ENCODE results near the gene HOXC10.

HOXC10 gene

GRCh38 chr12:53980104-53980801, 4.7 kb upstream of the HOXC10 start:
- TF ChIP-seq, protein P1, sequence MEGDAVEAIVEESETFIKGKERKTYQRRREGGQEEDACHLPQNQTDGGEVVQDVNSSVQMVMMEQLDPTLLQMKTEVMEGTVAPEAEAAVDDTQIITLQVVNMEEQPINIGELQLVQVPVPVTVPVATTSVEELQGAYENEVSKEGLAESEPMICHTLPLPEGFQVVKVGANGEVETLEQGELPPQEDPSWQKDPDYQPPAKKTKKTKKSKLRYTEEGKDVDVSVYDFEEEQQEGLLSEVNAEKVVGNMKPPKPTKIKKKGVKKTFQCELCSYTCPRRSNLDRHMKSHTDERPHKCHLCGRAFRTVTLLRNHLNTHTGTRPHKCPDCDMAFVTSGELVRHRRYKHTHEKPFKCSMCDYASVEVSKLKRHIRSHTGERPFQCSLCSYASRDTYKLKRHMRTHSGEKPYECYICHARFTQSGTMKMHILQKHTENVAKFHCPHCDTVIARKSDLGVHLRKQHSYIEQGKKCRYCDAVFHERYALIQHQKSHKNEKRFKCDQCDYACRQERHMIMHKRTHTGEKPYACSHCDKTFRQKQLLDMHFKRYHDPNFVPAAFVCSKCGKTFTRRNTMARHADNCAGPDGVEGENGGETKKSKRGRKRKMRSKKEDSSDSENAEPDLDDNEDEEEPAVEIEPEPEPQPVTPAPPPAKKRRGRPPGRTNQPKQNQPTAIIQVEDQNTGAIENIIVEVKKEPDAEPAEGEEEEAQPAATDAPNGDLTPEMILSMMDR (IDR thresholded peaks at IDR 0.05; ENCODE audit: insufficient read depth, low read length, missing control alignments), result no peak
- CTCF ChIA-PET, result interaction anchor here (1.2 to 3.6 kb wide), 13 partner anchors 9 to 238 kb away, joined by 4 to 23 read pairs (median 7); no protein-coding TSS in a partner anchor
- POLR2A ChIA-PET, result interaction anchor here (0.9 to 1.5 kb wide), 4 partner anchors 11 to 221 kb away, joined by 5 to 6 read pairs (median 5); no protein-coding TSS in a partner anchor
- peak overlapping the region; percentile 62 for H3K4me3 ChIP-seq (ENCODE audit: low read depth, low read length)
- no peak for DNase-seq (ENCODE audit: low read depth, low spot score)

GRCh38 chr12:53980802-53981496, 4.0 kb upstream of the HOXC10 start:
- no peak for DNase-seq (ENCODE audit: low read depth, low spot score)
- peak overlapping the region; percentile 62 for H3K4me3 ChIP-seq (ENCODE audit: low read depth, low read length)
- TF ChIP-seq, protein P1 (IDR thresholded peaks at IDR 0.05; ENCODE audit: insufficient read depth, low read length, missing control alignments), result no peak
- CTCF ChIA-PET, result interaction anchor here (0.6 to 3.6 kb wide), 15 partner anchors 9 to 238 kb away, joined by 3 to 23 read pairs (median 6); partner anchors contain the start of gene HOXC9
- POLR2A ChIA-PET, result interaction anchor here (0.9 to 1.5 kb wide), 6 partner anchors 9 to 220 kb away, joined by 4 to 11 read pairs (median 5); no protein-coding TSS in a partner anchor

DNA sequence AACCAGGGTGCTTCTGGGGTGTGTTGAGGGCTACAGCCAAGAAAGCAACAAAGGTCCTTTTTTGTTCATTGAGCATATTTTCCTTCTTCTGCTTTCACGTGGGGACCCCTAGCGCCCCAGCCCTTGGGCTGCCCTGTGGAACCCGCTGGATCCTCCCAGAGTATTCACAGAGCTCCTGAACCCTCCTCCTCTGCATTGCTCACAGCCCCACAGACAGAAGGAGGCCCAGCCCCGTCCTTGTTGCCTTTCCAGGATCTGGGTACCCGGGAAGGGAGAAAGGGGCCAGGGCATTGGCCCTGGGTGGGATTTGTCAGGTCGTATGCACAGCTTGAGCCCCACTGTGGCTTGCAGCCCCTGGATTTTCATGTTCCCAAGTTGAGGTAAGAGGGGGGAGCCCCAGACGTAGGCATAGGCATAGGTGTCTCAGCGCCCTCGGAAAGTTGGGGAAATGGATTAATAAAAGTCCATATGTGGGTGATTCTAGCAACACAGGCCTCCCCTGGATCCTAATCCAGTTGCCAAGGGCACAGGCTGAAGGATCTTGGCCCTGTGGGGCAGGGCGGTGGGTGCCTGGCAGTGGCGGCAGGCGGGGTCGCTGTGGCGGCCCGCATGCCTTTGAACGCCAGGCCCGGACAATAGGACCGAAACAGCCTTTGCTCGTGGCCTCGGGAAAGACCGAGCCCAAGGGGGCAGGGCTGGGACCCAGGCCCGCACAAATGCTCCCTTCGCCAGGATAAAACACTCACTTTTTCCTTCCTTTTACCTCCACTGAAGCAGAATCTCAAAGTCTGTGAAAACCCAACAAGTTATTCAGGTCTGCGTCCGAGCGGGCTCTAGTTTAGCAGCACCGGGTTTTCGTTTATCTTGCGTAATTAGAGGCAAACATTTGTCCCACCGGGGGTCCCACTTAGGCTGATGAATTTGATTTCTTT, 3.0 kb upstream of the HOXC10 start:
- H3K4me3 ChIP-seq (ENCODE audit: low read depth, low read length), result peak overlapping the region; percentile 62
- DNase-seq (ENCODE audit: low read depth, low spot score), result no peak
- TF ChIP-seq, protein P1 (IDR thresholded peaks at IDR 0.05; ENCODE audit: insufficient read depth, low read length, missing control alignments), result peak; percentile 18
- ChIA-PET CTCF (interaction anchor here (0.6 to 3.6 kb wide), 15 partner anchors 9 to 237 kb away, joined by 3 to 23 read pairs (median 4); partner anchors contain the start of gene HOXC9), POLR2A (interaction anchor here (0.5 to 1.5 kb wide), 5 partner anchors 9 to 36 kb away, joined by 3 to 11 read pairs (median 5); partner anchors contain the start of gene HOXC8)

DNA sequence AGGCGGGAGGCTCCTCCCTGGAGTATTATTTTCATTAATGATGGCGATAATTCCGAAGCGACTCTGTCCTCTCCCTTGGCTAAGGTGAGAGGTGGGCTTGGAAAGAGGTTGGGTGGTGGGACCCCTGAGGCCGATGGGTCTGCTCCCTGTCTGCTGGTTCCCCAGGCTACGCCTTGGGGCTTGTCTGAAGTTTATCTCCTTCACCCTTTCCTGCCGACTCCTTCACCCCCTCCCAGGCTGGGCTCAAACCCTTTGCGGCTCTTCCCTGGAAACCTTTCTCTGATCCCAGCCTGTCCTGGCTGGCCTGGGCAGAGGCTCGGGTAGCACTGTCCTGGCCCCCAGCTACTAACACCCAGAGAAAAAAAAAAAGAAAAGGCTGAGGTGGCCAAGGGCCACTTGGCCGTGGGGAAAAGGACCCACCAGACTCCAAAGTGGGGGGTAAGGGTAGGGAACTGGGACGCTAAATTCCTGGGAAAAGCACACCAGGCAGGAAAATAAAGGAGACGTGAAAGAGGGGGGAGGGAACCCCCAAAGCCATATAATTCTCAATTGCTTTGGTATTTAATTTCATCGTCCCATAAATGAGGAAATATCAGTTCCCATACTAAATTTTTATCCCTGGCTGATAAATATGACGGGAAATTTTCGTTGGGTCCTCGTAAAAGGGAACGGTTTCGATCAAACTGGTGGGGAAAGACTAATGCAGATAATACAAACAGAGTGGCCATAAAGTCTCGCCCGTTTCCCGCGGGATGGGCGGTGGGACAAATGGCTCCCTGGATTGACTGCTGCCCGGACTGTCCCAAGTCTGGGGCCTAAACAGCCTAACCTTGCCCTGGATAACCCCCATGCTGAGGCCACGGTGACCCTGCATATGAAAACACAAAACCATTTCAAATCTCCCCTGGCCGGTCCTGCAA, 2.0 kb upstream of the HOXC10 start:
- POLR2A ChIA-PET, result no interaction called here
- CTCF ChIA-PET, result interaction anchor here (0.7 to 3.3 kb wide), 6 partner anchors 10 to 236 kb away, joined by 3 to 19 read pairs (median 4); no protein-coding TSS in a partner anchor
- peak overlapping the region; percentile 62 for H3K4me3 ChIP-seq (ENCODE audit: low read depth, low read length)
- no peak for DNase-seq (ENCODE audit: low read depth, low spot score)
- TF ChIP-seq, protein P1 (IDR thresholded peaks at IDR 0.05; ENCODE audit: insufficient read depth, low read length, missing control alignments), result no peak

DNA sequence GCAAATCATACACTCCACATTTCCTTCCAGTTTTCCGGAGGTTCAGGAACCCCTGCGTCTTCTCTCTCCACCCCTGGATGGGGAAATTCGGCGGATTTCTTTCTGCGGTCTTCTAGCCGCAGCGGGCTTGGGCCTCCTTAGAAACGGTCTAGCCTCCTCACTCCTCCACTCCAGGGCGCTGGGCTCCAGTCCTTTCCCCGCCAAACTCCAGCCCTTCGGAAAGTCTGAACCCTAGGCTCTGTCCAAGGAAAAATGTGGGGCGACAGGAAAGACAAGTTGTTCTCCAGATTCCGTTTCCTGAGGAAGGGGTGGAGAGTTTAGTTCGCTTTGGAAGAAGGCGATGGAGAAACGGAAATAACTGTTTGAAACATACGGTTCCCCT, 1.4 kb upstream of the HOXC10 start:
- TF ChIP-seq, protein P1 (IDR thresholded peaks at IDR 0.05; ENCODE audit: insufficient read depth, low read length, missing control alignments), result no peak
- peak overlapping the region; percentile 62 for H3K4me3 ChIP-seq (ENCODE audit: low read depth, low read length)
- ChIA-PET POLR2A (no interaction called here), CTCF (interaction anchor here (2.4 to 5.8 kb wide), 6 partner anchors 20 to 238 kb away, joined by 13 to 401 read pairs (median 124); partner anchors contain the start of genes HOXC8, HOXC9 and SMUG1)
- DNase-seq (ENCODE audit: low read depth, low spot score), result no peak

Measured in AG04449 (cell line).